Measurements from ENCODE around the gene C3orf52. TPM values are rescaled to one million over a fixed set of nuclear protein-coding genes. Genes with fewer than 3 reads are reported as not detected.

C3orf52 gene
- total RNA-seq, 3 donors from 2014 or later (not counting 1 experiment from before 2014, with no cell fraction given), result 0.42 to 0.90 TPM; not detected in 1

DNA sequence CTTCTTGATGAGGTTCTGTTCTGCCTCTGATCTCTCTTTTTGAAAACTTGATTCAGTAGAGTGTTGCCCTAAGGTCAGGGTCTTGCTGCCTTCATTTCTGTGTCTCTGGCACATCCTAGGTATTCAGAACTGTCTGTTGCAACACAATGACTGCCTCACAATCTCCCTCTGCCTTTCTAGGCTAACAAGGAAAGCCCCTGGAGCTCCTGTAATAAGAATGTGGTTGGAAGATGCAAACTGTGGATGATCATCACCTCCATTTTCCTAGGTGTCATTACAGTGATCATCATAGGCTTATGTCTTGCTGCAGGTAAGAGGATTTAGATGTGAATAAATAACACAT, 7.0 kb downstream of the C3orf52 start:
- no peak for TF ChIP-seq CTCF (IDR thresholded peaks at IDR 0.05)
- Mint-ChIP-seq H3K27ac (no peak overlapping the region), H3K4me3 (no peak overlapping the region), H3K4me1 (peaks cover 10 to 15% of the 10 kb centered on the region in 2 donors), H3K27me3 (ENCODE audit: low read depth in 2 of 2) (peaks cover 15 to 31% of the 10 kb centered on the region in 2 donors), H3K36me3 (no peaks in the 10 kb centered on the region), H3K9me3 (no peaks in the 10 kb centered on the region)
- Histone ChIP-seq H3K9me3 (ENCODE audit: control insufficient read depth, insufficient read depth, low read length) (no peaks in the 10 kb centered on the region), H3K27ac (ENCODE audit: low read length) (no peak overlapping the region), H3K4me3 (ENCODE audit: low read length) (no peak overlapping the region), H3K27me3 (ENCODE audit: control insufficient read depth, insufficient read depth, low read length) (no peaks in the 10 kb centered on the region), H3K4me1 (ENCODE audit: control insufficient read depth, insufficient read depth, low read length) (peaks cover 2% of the 10 kb centered on the region), H3K36me3 (ENCODE audit: control insufficient read depth, insufficient read depth, low read length) (no peaks in the 10 kb centered on the region)
- intact Hi-C loops (cut with micrococcal nuclease), result no loop called here
- no peak for DNase-seq
- ATAC-seq, result no peak

DNA sequence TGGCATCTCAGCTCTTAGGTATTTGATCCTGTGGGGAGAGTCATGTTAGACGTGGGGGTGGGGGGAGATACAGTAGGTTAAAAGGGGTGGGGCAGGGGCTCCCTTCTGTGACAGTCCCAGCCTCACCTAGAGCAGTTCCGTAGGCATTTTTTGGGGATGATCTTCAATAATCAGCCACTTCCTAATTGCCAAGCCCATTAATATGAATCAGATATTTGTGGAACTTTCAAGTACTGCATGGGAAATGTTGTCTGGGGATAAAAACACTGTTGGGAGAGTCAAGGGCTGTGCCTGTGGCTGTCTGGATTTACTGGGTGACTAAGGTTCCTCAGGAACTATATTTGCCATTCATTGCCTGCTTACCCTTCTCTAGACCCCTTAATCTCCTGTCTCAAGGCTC, 9.5 kb downstream of the C3orf52 start:
- H3K4me1 Mint-ChIP-seq, result peaks cover 5 to 6% of the 10 kb centered on the region in 2 donors
- no peaks in the 10 kb centered on the region for H3K27me3 ChIP-seq (ENCODE audit: control insufficient read depth, insufficient read depth, low read length)
- no peak overlapping the region for H3K4me3 Mint-ChIP-seq
- no peaks in the 10 kb centered on the region for H3K36me3 ChIP-seq (ENCODE audit: control insufficient read depth, insufficient read depth, low read length)
- intact Hi-C loops (cut with micrococcal nuclease), result no loop called here
- H3K27ac Mint-ChIP-seq, result no peak overlapping the region
- H3K27ac ChIP-seq (ENCODE audit: low read length), result no peak overlapping the region
- H3K4me1 ChIP-seq (ENCODE audit: control insufficient read depth, insufficient read depth, low read length), result peaks cover under 1% of the 10 kb centered on the region
- no peak overlapping the region for H3K4me3 ChIP-seq (ENCODE audit: low read length)
- H3K27me3 Mint-ChIP-seq (ENCODE audit: low read depth in 2 of 2), result peaks cover 4 to 20% of the 10 kb centered on the region in 2 donors
- WGBS (ENCODE audit: insufficient coverage), result 86% methylated on average over 2 of the region's 2 CpGs
- no peaks in the 10 kb centered on the region for H3K36me3 Mint-ChIP-seq
- no peak for TF ChIP-seq CTCF (IDR thresholded peaks at IDR 0.05)
- no peaks in the 10 kb centered on the region for H3K9me3 ChIP-seq (ENCODE audit: control insufficient read depth, insufficient read depth, low read length)
- DNase-seq, result no peak
- no peak for ATAC-seq
- H3K9me3 Mint-ChIP-seq, result no peaks in the 10 kb centered on the region

DNA sequence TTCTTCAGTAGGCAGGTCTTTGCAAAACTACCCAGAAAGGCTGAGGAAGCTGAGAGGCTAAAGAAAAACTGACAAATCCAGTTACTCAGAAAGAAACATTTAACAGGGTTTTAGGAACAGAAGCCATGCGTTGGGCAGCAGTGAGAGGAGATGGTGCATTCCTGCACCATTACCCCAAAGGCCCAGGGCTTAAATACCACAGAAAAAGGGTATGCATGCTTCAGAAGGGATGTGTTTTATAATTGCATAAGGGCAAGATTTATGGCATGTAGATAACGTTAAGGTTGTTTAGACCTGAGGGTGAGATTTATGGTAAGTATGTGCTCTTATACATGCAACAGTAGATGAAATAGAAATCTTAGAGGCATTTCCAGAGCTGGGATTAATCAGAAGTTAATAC, 10.0 kb downstream of the C3orf52 start:
- no peak overlapping the region for H3K27ac Mint-ChIP-seq
- intact Hi-C loops (cut with micrococcal nuclease), result no loop called here
- DNase-seq (no peak), ATAC-seq (no peak)
- WGBS (ENCODE audit: insufficient coverage), result 93% methylated on average over 2 of the region's 2 CpGs
- H3K4me3 Mint-ChIP-seq, result no peak overlapping the region
- H3K4me1 ChIP-seq (ENCODE audit: control insufficient read depth, insufficient read depth, low read length), result no peaks in the 10 kb centered on the region
- peaks cover 4 to 20% of the 10 kb centered on the region in 2 donors for H3K27me3 Mint-ChIP-seq (ENCODE audit: low read depth in 2 of 2)
- H3K36me3 ChIP-seq (ENCODE audit: control insufficient read depth, insufficient read depth, low read length), result no peaks in the 10 kb centered on the region
- peaks cover 1 to 2% of the 10 kb centered on the region in 2 donors for H3K4me1 Mint-ChIP-seq
- no peaks in the 10 kb centered on the region for H3K9me3 ChIP-seq (ENCODE audit: control insufficient read depth, insufficient read depth, low read length)
- H3K4me3 ChIP-seq (ENCODE audit: low read length), result no peak overlapping the region
- no peaks in the 10 kb centered on the region for H3K27me3 ChIP-seq (ENCODE audit: control insufficient read depth, insufficient read depth, low read length)
- no peaks in the 10 kb centered on the region for H3K9me3 Mint-ChIP-seq
- no peak overlapping the region for H3K27ac ChIP-seq (ENCODE audit: low read length)
- no peaks in the 10 kb centered on the region for H3K36me3 Mint-ChIP-seq
- no peak for TF ChIP-seq CTCF (IDR thresholded peaks at IDR 0.05)

DNA sequence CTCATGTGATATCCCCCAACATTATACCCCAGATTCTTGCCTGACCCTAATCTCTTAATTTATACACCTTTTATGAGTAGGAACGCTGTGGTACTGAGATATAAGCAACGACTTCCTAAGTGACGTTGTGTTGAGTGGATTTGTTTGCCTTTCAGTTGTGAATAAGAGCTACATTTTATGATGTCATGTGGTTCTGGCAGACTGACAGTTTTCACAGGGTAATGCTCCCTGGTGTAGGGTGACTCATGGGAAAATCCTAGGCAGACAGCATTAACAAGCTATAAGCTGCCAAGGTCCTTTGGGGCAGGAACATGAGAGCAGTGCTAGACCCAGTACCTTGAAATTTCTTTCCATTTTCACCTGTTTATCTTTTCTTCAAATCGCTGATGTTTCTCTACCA, 11.2 kb downstream of the C3orf52 start:
- Mint-ChIP-seq H3K9me3 (no peaks in the 10 kb centered on the region), H3K27me3 (ENCODE audit: low read depth in 2 of 2) (peaks cover 4 to 20% of the 10 kb centered on the region in 2 donors), H3K4me1 (no peaks in the 10 kb centered on the region), H3K27ac (no peak overlapping the region), H3K4me3 (no peak overlapping the region), H3K36me3 (no peaks in the 10 kb centered on the region)
- no peak overlapping the region for H3K4me3 ChIP-seq (ENCODE audit: low read length)
- ATAC-seq (peak in 2 of 3 donors; percentile 37 to 38), DNase-seq (no peak)
- TF ChIP-seq CTCF (IDR thresholded peaks at IDR 0.05), result no peak
- 30% methylated on average over 4 of the region's 4 CpGs for WGBS (ENCODE audit: insufficient coverage)
- intact Hi-C loops (cut with micrococcal nuclease), result no loop called here
- H3K27me3 ChIP-seq (ENCODE audit: control insufficient read depth, insufficient read depth, low read length), result no peaks in the 10 kb centered on the region
- no peaks in the 10 kb centered on the region for H3K36me3 ChIP-seq (ENCODE audit: control insufficient read depth, insufficient read depth, low read length)
- H3K27ac ChIP-seq (ENCODE audit: low read length), result no peak overlapping the region
- no peaks in the 10 kb centered on the region for H3K9me3 ChIP-seq (ENCODE audit: control insufficient read depth, insufficient read depth, low read length)
- H3K4me1 ChIP-seq (ENCODE audit: control insufficient read depth, insufficient read depth, low read length), result no peaks in the 10 kb centered on the region

Measured in natural killer cell (primary cell).